ENCODE data around the gene UBE3D. TPM values are rescaled to one million over a fixed set of nuclear protein-coding genes. Genes with fewer than 3 reads are reported as not detected.
A peak's percentile ranks its signal among the peaks of the same experiment; 100 is the strongest.

The UBE3D gene
- total RNA-seq, 1 donor = 7.0 TPM

GRCh38 chr6:83071023-83071422 lies 5.4 kb upstream of the UBE3D start:
- DNase-seq (ENCODE audit: low read depth) = peak; percentile 72
- TF ChIP-seq, protein P1, sequence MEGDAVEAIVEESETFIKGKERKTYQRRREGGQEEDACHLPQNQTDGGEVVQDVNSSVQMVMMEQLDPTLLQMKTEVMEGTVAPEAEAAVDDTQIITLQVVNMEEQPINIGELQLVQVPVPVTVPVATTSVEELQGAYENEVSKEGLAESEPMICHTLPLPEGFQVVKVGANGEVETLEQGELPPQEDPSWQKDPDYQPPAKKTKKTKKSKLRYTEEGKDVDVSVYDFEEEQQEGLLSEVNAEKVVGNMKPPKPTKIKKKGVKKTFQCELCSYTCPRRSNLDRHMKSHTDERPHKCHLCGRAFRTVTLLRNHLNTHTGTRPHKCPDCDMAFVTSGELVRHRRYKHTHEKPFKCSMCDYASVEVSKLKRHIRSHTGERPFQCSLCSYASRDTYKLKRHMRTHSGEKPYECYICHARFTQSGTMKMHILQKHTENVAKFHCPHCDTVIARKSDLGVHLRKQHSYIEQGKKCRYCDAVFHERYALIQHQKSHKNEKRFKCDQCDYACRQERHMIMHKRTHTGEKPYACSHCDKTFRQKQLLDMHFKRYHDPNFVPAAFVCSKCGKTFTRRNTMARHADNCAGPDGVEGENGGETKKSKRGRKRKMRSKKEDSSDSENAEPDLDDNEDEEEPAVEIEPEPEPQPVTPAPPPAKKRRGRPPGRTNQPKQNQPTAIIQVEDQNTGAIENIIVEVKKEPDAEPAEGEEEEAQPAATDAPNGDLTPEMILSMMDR (IDR thresholded peaks at IDR 0.05; ENCODE audit: insufficient read depth, low read length) = peak; percentile 21
- H3K4me3 ChIP-seq (ENCODE audit: low read depth, low read length) = no peak overlapping the region

GRCh38 chr6:83069633-83070032 lies 4.0 kb upstream of the UBE3D start:
- no peak for DNase-seq (ENCODE audit: low read depth)
- no peak overlapping the region for H3K4me3 ChIP-seq (ENCODE audit: low read depth, low read length)
- TF ChIP-seq, protein P1 (IDR thresholded peaks at IDR 0.05; ENCODE audit: insufficient read depth, low read length) = no peak

DNA sequence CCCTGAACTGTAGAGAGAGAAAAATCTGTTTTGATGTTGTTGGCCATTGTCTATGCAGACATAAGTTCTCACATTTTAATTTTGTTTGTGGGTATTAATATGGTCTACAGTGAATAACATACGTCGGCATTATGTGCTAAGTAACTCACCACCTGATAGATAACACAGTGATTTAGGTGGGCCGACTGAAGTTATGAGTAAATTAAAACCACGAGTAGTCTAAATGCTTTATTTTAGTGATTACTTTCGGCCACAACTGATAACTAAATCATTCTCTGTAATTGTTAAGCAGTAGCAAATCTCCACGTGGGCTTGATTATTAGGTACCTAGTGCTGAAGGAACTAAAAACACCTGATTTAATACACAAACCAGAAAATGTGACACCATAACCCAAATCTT lies 3.0 kb upstream of the UBE3D start:
- H3K4me3 ChIP-seq (ENCODE audit: low read depth, low read length) = peak overlapping the region; percentile 86
- TF ChIP-seq, protein P1 (IDR thresholded peaks at IDR 0.05; ENCODE audit: insufficient read depth, low read length) = no peak
- no peak for DNase-seq (ENCODE audit: low read depth)

DNA sequence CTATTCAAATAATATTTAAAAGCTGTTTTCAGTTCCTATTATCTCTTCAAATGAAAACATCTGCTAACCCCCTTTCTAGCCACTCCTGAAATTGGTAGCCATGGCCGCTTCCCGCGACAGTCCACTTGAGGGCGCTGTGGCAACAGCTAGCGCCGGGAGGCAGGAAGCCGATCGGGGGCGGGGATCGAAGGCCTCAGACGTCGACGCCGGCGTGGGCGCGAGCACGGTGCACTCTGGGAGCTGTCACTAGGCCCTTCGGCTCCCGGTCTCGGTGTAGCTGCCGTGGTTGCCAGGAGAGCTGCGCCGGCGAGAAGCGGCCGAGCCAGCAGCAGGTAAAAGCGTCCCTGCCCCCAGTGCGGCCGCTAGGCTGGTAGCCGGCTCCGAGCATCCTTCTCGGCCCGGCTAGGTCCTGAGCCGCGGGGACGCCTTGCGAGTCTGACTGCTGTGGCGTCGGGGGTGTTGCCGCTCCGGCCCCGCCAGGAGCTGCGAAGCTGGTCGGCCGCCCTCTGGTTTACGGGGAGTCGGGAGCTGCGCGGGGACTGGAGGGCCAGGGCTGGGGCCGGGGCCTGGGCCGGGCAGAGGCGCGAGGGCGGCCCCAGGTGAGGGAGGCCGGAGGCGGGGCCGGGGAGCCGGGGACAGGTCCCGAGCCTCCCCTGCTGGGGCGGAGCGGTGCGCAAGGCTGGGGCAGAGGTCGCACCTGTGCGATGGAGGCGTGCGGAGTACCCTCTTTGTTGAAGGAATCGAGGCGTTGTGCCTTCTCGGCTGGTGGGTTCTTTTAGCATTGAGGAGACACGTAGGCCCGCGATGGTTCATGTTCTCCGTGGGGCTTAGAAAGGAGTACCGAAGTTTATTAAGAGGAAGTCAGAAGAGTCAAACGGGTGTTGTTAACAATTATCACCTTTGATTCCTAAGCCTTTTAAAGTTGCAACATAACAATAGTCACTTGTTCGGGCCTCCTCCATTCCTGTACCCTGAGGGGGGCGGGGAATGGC lies 2.1 kb upstream of the UBE3D start, which contains the start of gene DOP1A:
Gene DOP1A (plus strand): TSS at position 224 of the 992 bp plus-strand sequence. CDS start 29,307 bp downstream, outside the sequence.
- TF ChIP-seq, protein P1 (IDR thresholded peaks at IDR 0.05; ENCODE audit: insufficient read depth, low read length) = peak; percentile 98
- peak within 1 kb of the TSS; percentile 86 for H3K4me3 ChIP-seq (ENCODE audit: low read depth, low read length)
- DNase-seq (ENCODE audit: low read depth) = peak; percentile 90

DNA sequence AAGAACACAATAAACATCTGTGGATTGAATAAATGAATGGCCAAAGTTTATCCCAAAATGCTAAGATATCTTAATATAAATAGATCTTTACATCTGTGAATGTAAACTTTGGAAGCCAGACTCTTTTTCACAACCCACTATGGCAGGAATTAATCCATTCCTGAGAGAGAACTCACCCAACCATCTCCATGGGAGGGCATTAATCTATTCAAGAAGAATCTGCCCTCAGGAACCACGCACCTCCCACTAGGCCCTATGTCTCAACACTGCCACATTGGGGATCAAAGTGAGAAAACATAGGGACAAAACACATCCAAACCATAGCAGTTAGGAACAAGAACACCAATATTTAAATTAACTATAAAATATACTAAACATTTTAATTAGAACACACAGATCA lies 3.4 kb downstream of the UBE3D start:
- no peak overlapping the region for H3K4me3 ChIP-seq (ENCODE audit: low read depth, low read length)
- TF ChIP-seq, protein P1 (IDR thresholded peaks at IDR 0.05; ENCODE audit: insufficient read depth, low read length) = no peak
- no peak for DNase-seq (ENCODE audit: low read depth)

GRCh38 chr6:83061190-83061589 lies 4.5 kb downstream of the UBE3D start:
- no peak overlapping the region for H3K4me3 ChIP-seq (ENCODE audit: low read depth, low read length)
- DNase-seq (ENCODE audit: low read depth) = no peak
- TF ChIP-seq, protein P1 (IDR thresholded peaks at IDR 0.05; ENCODE audit: insufficient read depth, low read length) = no peak
